Endothelial cell of umbilical vein (primary cell): ENCODE data around the gene YIPF2. TPM values are rescaled to one million over a fixed set of nuclear protein-coding genes. Genes with fewer than 3 reads are reported as not detected.

Experiments
- BruUV-seq: library from RNA; stranded (reverse); fragments of 400-500 nt; replicated peaks from 2 replicates; lab custom pipeline; 2021; lab: Mats Ljungman, UMichigan
- CTCF ChIA-PET: fragments of 300-600, 350-600 bp; sonication (Branson Sonifier 250); formaldehyde crosslinking; loops from one replicate; lab custom pipeline; 2021; ENCODE audit warnings: antibody characterized with exemption, inconsistent platforms; lab: Charles Lee
- POLR2A ChIA-PET: fragments of 300-600, 350-600 bp; sonication (Branson Sonifier 250); formaldehyde crosslinking; loops from one replicate; lab custom pipeline; 2021; ENCODE audit warnings: antibody characterized with exemption, inconsistent platforms; lab: Charles Lee
- DNase-seq: peaks from one replicate; pipeline ENCODE4 v3.0.0-alpha.2; 2011; ENCODE audit warnings: low read depth, low spot score
- FAIRE-seq: peaks from 2 replicates; lab custom pipeline; 2011; peaks lifted over from hg19 to GRCh38; lab: Jason Lieb, UNC
- H2AFZ ChIP-seq: 2 replicates; pipeline ENCODE4 v1.6.0; 2012; ENCODE audit warnings: low read depth, low read length, control low read depth, inconsistent platforms
- H3K27ac ChIP-seq: 2 replicates; pipeline ENCODE4 v1.5.1; 2011; ENCODE audit warnings: low read depth, mild to moderate bottlenecking, control low read depth, low read length, moderate library complexity; ENCODE audit not compliant: insufficient read depth
- H3K27me3 ChIP-seq, 2 experiments: 2 replicates each; pipeline versions ENCODE4 v1.6.0 to v1.6.1; 2011; ENCODE audit warnings: low read length in 2 of 2, mixed read lengths in 1 of 2; ENCODE audit not compliant: control insufficient read depth in 2 of 2, insufficient read depth in 2 of 2
- H3K36me3 ChIP-seq, 2 experiments: 2 replicates in 1 of 2; 3 replicates in 1 of 2; pipeline ENCODE4 v1.5.1; 2011; ENCODE audit warnings: low read length in 2 of 2, mild to moderate bottlenecking in 1 of 2, moderate library complexity in 1 of 2; ENCODE audit not compliant: control insufficient read depth in 2 of 2, insufficient read depth in 2 of 2; ENCODE audit errors: extremely low read depth in 1 of 2
- H3K4me1 ChIP-seq: 3 replicates; pipeline ENCODE4 v1.5.1; 2011; ENCODE audit warnings: mild to moderate bottlenecking, low read length; ENCODE audit not compliant: control insufficient read depth, insufficient read depth; ENCODE audit errors: extremely low read depth
- H3K4me2 ChIP-seq: 2 replicates; pipeline ENCODE4 v1.6.1; 2011; ENCODE audit warnings: low read length, control low read depth, mixed read lengths; ENCODE audit not compliant: insufficient read depth
- H3K4me3 ChIP-seq, 3 experiments: fragments of 200-600 bp in 1 of 3; sonication (generic), shearing (Covaris generic) in 1 of 3; replicated peaks in 1 of 3; 2 replicates each; pipeline ENCODE4 v1.5.1; 2011 to 2016; ENCODE audit warnings: control low read depth in 3 of 3, low read length in 3 of 3, mild to moderate bottlenecking in 2 of 3, inconsistent platforms in 1 of 3, low read depth in 1 of 3, moderate library complexity in 1 of 3; ENCODE audit not compliant: insufficient read depth in 1 of 3
- H3K79me2 ChIP-seq: 2 replicates; pipeline ENCODE4 v1.6.0; 2012; ENCODE audit warnings: low read length, inconsistent platforms; ENCODE audit not compliant: control insufficient read depth, insufficient read depth
- H3K9ac ChIP-seq: replicated peaks from 2 replicates; pipeline ENCODE3; 2011; ENCODE audit warnings: low read length, control low read depth; ENCODE audit not compliant: insufficient read depth; ENCODE audit errors: extremely low read depth
- H3K9me1 ChIP-seq: replicated peaks from 3 replicates; pipeline ENCODE4 v1.6.0; 2011; ENCODE audit warnings: mild to moderate bottlenecking, low read length; ENCODE audit not compliant: control insufficient read depth, insufficient read depth; ENCODE audit errors: extremely low read depth
- H3K9me3 ChIP-seq: replicated peaks from 2 replicates; pipeline ENCODE4 v1.5.1; 2012; ENCODE audit warnings: low read length, inconsistent platforms; ENCODE audit not compliant: control insufficient read depth, insufficient read depth
- H4K20me1 ChIP-seq: replicated peaks from 2 replicates; pipeline ENCODE3; 2011; ENCODE audit warnings: mild to moderate bottlenecking, low read length; ENCODE audit not compliant: control insufficient read depth, insufficient read depth; ENCODE audit errors: extremely low read depth
- EZH2 ChIP-seq: IDR thresholded peaks from 2 replicates; pipeline ENCODE4 v1.6.1; 2012; ENCODE audit warnings: borderline replicate concordance, low read depth, mild to moderate bottlenecking, moderate library complexity, low read length, inconsistent platforms; ENCODE audit not compliant: severe bottlenecking
- FOS ChIP-seq: IDR thresholded peaks from 2 replicates; pipeline ENCODE4 v1.6.1; 2011; ENCODE audit warnings: mild to moderate bottlenecking, low read length, moderate library complexity, borderline replicate concordance; ENCODE audit not compliant: insufficient read depth
- GATA2 ChIP-seq: IDR thresholded peaks from 2 replicates; pipeline ENCODE4 v1.7.0; 2011; ENCODE audit warnings: low read depth, mild to moderate bottlenecking, moderate library complexity, mixed read lengths, low read length; ENCODE audit not compliant: insufficient read length, insufficient read depth
- JUN ChIP-seq: IDR thresholded peaks from 2 replicates; pipeline ENCODE4 v1.6.1; 2011; ENCODE audit warnings: borderline replicate concordance, low read depth; ENCODE audit not compliant: insufficient read length, insufficient read depth
- MYC ChIP-seq: IDR thresholded peaks from one replicate; pipeline ENCODE4 v1.6.1; 2011; ENCODE audit warnings: mild to moderate bottlenecking, low read depth, low read length
- POLR2A ChIP-seq: IDR thresholded peaks from 2 replicates; pipeline ENCODE4 v1.6.1; 2012; ENCODE audit warnings: low read depth, mild to moderate bottlenecking, control low read depth, low read length
- POLR2AphosphoS5 ChIP-seq: IDR thresholded peaks from 2 replicates; pipeline ENCODE4 v1.6.1; 2012; ENCODE audit warnings: low read depth, mild to moderate bottlenecking, control low read depth, low read length, moderate library complexity; ENCODE audit not compliant: insufficient read depth
- dilution Hi-C: fragments of 300-500 bp; cut with MboI; formaldehyde crosslinking; loops from one replicate; pipeline ENCODE4 v1.15.0; 2019; ENCODE audit warnings: low sequenced_read_pairs; ENCODE audit not compliant: extremely low pct_ligation_motif_present
- intact Hi-C: fragments of 100-400 bp; cut with micrococcal nuclease; formaldehyde crosslinking; loops from one replicate; pipeline ENCODE4 v1.10.0; 2022
- polyA plus RNA-seq, 4 experiments: library from polyadenylated mRNA; depleted of rRNA in 3 of 4; stranded (reverse) in 3 of 4; unstranded in 1 of 4; fragments of >200 nt; gene quantifications; 2 replicates each; pipeline versions ENCODE4 v1.2.1 to v1.2.3, GENCODE V29; 2011 to 2012; ENCODE audit warnings: missing spikeins in 1 of 4
- total RNA-seq: library from RNA; stranded (reverse); gene quantifications from 2 replicates; pipeline ENCODE4 v1.2.3, GENCODE V29; 2021
- TF ChIP-seq, protein P1 (sequence below), 2 donors: IDR thresholded peaks; 1 replicate in 1 of 2; 2 replicates in 1 of 2; pipeline ENCODE4 v1.5.1; 2011; ENCODE audit warnings: low read length in 2 of 2, mild to moderate bottlenecking in 2 of 2, moderate library complexity in 2 of 2, control low read depth in 1 of 2, inconsistent platforms in 1 of 2, low read depth in 1 of 2; ENCODE audit not compliant: insufficient read depth in 1 of 2; ENCODE audit errors: extremely low read depth in 1 of 2
- TF ChIP-seq, protein P2 (sequence below): IDR thresholded peaks from 2 replicates; pipeline ENCODE4 v1.6.1; 2011; ENCODE audit not compliant: insufficient read depth, insufficient read length

Gene YIPF2
- total and polyA plus RNA-seq, 2 donors (not counting 3 experiments of a cell fraction or from before 2014, with no cell fraction given): 47.8 to 104 TPM

DNA sequence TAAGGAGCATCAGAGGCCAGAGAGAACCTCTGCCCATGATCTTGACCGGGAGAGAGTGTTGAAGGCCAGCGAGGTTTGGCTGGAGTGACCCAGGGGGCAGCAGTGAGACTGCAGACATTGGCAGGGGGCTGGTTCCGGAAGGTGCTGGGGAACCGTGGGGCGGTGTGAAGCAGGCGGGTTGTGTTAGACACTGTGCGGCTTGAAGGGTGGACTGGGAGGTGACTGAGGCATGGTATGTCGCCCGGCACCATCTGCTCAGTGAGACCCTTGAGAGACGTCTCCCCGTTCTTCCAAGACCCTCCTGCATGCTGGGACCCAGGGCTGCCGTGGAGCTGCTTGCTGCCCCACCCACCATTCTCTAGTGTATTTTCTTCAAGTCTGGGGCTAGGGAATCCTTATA, 32.5 kb downstream of the YIPF2 start:
- TF ChIP-seq, protein P1, sequence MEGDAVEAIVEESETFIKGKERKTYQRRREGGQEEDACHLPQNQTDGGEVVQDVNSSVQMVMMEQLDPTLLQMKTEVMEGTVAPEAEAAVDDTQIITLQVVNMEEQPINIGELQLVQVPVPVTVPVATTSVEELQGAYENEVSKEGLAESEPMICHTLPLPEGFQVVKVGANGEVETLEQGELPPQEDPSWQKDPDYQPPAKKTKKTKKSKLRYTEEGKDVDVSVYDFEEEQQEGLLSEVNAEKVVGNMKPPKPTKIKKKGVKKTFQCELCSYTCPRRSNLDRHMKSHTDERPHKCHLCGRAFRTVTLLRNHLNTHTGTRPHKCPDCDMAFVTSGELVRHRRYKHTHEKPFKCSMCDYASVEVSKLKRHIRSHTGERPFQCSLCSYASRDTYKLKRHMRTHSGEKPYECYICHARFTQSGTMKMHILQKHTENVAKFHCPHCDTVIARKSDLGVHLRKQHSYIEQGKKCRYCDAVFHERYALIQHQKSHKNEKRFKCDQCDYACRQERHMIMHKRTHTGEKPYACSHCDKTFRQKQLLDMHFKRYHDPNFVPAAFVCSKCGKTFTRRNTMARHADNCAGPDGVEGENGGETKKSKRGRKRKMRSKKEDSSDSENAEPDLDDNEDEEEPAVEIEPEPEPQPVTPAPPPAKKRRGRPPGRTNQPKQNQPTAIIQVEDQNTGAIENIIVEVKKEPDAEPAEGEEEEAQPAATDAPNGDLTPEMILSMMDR (IDR thresholded peaks at IDR 0.05; ENCODE audit: extremely low read depth in 1 of 2, insufficient read depth in 1 of 2, low read depth in 1 of 2, low read length in 2 of 2): no peak
- no peak for TF ChIP-seq MYC
- Histone ChIP-seq H3K36me3 (no peaks in the 10 kb centered on the region), H2AFZ (no peak overlapping the region), H3K27ac (no peak overlapping the region), H3K79me2 (peaks cover 29% of the 10 kb centered on the region), H3K27me3 (no peaks in the 10 kb centered on the region), H4K20me1 (no peaks in the 10 kb centered on the region), H3K4me2 (no peak overlapping the region), H3K4me3 (no peak overlapping the region), H3K4me1 (no peaks in the 10 kb centered on the region), H3K9ac (no peak overlapping the region), H3K9me1 (no peaks in the 10 kb centered on the region), H3K9me3 (no peaks in the 10 kb centered on the region)
- no peak for DNase-seq
- intact Hi-C loops (no loop called here), dilution Hi-C loops (no loop called here)
- ChIA-PET POLR2A (no interaction called here), CTCF (interaction anchor here (0.6 to 1.7 kb wide), 2 partner anchors 8 to 24 kb away, joined by 3 read pairs; no protein-coding TSS in a partner anchor)
- no peak for FAIRE-seq
- no TSS peak for BruUV-seq

DNA sequence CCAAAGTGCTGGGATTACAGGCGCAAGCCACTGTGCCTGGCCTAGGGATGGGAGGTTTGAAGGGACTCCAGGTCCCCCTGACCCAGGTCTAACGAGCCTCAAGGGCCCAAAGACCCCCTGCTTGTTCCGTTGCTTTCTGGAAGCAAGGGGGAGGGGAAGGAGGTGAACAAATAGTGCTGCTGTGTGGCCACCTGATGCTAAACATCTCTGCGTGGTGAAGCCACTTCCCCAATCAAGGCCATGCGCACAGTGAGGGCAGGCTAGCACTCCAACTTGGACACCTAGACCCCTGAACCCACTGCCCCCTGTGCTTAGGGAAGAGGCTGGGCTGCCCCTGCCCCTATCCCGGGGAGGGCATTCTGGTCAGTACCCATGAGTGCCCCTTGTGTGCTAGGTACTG, 33.1 kb downstream of the YIPF2 start:
- H3K9ac ChIP-seq: no peak overlapping the region
- TF ChIP-seq EZH2 (no peak), MYC (no peak), FOS (no peak), JUN (no peak), POLR2AphosphoS5 (no peak), GATA2 (no peak), POLR2A (no peak)
- TF ChIP-seq, protein P1 (IDR thresholded peaks at IDR 0.05; ENCODE audit: extremely low read depth in 1 of 2, insufficient read depth in 1 of 2, low read depth in 1 of 2, low read length in 2 of 2): no peak
- TF ChIP-seq, protein P2, sequence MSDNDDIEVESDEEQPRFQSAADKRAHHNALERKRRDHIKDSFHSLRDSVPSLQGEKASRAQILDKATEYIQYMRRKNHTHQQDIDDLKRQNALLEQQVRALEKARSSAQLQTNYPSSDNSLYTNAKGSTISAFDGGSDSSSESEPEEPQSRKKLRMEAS: no peak
- no peak overlapping the region for H2AFZ ChIP-seq
- no peak overlapping the region for H3K4me3 ChIP-seq
- FAIRE-seq: no peak
- no peaks in the 10 kb centered on the region for H3K36me3 ChIP-seq
- CTCF ChIA-PET: interaction anchor here (3.2 kb wide), 1 partner anchor 25 kb away, joined by 13 read pairs; the partner anchor contains the start of gene CARM1
- no peaks in the 10 kb centered on the region for H3K27me3 ChIP-seq
- no peak overlapping the region for H3K27ac ChIP-seq
- DNase-seq: no peak
- no peak overlapping the region for H3K4me2 ChIP-seq
- no peaks in the 10 kb centered on the region for H3K4me1 ChIP-seq
- no peaks in the 10 kb centered on the region for H3K9me3 ChIP-seq
- no peaks in the 10 kb centered on the region for H4K20me1 ChIP-seq
- POLR2A ChIA-PET: no interaction called here
- intact Hi-C loops (no loop called here), dilution Hi-C loops (no loop called here)
- peaks cover 31% of the 10 kb centered on the region for H3K79me2 ChIP-seq
- BruUV-seq: no TSS peak
- H3K9me1 ChIP-seq: no peaks in the 10 kb centered on the region
